GM19023 (cell line): ENCODE measurements around the gene RBFOX2.
"Not testable (repeated sequence)": the region's sequence is repeated elsewhere in the genome, so short reads cannot be mapped to it uniquely, and the experiment has no call there.

Experiments used
- ATAC-seq: cut with Tn5 transposase; IDR thresholded peaks from one replicate; pipeline ENCODE4 v1.9.1; 2021; ENCODE audit warnings: mild to moderate bottlenecking, moderate library complexity; ENCODE audit not compliant: unreplicated experiment

Gene RBFOX2

DNA sequence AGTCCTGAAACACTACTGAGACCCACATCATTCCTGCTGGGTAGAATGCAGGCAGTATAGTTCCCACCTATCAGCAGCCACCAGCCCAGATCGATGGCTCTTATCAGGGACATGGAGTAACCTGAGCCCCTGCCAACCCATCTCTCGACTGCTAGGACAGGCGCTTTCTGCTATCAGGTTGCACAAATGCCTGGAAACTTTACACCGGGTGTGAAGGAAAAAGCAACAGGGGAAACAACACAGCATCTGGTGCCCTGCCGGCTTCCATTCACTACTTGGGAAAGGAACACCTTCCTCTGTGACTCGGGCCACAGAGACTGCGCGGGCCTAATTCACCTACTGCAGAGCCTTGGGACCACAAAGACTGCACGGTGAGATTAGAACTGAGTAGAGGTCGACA is 18.5 kb downstream of the RBFOX2 start:
- no peak for ATAC-seq

DNA sequence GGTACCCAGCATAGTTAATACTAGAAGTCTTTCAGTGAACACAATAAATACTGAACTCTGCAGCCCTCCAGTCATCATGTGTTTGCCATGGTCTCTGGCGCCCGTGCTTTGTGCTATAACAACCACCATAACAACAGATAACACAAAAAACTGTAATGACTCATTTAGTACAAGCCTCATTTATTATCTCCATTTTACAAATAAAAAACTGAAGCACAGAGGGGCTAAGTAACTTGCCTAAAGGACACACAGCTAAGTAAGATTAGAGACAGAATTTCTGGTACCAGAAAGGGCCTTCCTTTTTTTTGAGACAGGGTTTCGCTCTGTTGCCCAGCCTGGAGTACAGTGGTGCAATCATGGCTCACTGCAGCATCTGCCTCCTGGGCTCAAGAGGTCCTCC is 19.5 kb downstream of the RBFOX2 start:
- ATAC-seq: no peak

DNA sequence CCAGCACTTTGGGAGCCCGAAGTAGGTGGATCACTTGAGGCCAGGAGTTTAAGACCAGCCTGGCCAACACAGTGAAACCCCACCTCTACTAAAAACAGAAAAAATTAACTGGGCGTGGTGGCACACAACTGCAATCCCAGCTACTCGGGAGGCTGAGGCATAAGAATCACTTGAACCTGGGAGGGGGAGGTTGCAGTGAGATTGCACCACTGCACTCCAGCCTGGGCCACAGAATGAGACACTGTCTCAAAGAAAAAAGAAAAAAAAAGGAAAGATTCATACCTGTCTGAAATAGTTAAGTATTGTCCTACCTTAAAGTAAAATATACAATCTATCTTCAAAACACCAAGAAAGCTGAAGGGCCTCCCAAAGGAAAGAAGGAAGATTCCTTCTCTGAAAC is 20.1 kb downstream of the RBFOX2 start:
- no peak for ATAC-seq

DNA sequence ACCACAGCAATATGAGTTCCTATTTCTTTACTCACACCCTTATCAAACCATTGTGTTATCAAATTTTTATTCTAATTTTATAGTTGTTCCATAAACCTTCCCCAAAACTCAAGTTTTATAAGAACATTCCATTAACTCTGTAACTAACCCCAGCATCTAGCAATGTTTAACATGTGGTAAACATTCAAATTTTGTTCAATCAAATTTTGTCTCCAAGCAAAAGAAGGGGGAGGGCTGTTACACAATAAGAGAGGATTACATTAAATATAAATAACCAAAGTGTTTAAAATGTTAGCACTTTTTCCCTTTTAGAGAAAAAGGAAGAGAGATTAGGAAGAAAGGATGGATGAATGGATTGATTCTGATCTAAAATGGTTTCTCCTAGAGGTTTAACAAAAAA is 20.5 kb downstream of the RBFOX2 start:
- ATAC-seq: no peak

DNA sequence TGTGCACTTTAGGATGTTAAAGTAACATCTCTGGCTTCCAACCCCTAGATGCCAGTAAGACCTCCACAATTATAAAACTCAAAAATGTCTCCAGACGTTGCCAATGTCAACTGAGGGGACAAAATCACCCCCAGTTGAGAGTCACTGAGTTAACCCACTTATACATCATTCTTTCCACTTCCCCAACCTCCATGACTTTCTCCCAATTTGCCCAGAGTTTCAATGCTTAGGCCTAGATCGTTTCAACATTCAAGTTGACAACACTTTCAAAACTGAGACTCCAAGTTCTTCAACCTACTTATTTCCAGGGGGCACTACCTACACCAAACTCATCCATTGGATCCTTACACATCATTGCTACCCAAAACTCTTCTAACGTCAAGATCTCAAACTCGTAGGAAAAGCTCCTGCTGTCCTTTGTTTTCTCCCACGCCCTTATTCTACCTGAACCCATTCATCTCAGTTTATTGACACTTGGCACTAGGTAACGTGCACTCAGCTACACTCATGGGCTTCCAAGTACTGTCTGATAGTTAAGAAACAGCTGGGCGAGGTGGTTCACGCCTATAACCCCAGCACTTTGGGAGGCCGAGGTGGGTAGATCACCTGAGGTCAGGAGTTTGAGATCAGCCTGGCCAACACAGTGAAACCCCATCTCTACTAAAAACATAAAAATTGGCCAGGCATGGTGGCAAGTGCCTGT is 24.5 kb downstream of the RBFOX2 start:
- no peak for ATAC-seq

DNA sequence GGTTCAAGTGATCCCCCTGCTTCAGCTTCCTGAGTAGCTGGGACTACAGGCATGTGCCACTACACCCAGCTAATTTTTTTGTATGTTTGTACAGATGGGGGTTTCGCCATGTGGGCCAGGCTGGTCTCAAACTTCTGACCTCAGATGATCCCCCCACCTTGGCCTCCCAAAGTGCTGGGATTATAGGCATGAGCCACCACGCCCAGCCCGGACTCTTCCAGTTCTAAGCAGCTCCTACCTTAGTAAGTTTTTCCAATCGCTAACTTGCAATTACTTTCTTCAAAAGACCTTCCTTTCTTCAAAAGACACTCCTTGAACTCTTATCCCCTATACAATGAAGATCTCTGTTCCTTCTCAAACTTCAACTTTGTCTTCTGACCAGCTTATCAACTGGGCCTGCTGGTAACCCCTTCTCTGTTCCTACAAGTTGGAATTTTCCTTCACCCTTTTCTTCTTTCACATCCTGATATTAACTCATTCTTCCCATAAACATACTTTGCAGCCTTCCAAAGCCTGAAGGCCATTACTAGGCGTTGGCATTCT is 25.8 kb downstream of the RBFOX2 start:
- no peak for ATAC-seq

DNA sequence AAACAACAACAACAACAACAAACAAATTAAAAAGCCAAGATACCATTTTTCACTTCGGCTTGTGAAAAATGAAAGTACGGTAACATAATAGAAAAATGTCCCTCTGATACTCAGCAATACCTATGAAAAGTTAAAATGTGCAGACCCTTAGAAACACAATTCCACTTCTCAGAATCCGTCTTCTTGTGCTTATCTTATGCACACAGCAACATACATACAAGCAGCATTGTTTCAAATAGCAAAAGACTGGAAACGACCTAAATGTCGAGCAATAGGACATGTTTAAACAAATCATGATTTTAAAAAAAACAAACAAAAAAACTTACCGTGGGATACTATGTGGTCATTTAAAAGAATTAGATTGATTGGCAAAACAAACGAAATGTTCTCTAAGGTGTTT is 26.5 kb downstream of the RBFOX2 start:
- no peak for ATAC-seq

DNA sequence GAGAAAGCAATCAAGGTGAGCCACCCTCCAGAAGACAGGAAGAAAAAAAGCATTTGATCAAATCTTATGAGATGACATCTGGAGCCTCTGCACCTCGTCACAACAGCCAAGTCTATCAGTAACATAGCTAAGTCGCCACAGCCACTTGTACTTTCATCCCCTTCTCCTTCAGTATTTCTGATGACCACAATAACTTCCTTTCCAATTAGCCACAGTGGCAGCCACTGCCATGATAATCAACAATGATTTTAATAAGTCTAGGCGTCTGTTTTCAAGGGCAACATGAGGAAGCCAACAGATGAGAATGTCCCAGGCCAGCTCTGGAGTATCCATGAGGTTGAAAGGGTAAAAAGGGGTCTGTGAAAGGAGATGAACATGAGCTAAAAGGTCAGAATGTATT is 29.9 kb downstream of the RBFOX2 start:
- no peak for ATAC-seq

DNA sequence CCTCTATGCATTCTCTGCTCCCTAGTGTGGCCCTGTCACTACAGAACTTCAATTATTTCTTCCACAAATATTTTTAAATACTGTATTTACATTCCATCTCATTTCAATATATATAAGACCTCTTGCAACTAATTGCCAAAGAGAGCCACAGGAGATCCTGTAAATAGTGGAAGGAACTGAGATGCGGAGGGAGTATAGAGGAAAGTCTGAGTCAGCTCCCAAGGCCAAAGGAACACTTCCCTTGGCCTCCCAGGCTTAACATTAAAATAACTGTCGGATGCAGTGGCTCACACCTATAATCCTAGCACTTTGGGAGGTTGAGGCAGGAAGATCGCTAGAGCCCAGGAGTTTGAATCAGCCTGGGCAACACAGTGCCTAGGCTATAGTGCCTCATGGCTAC is 31.2 kb downstream of the RBFOX2 start:
- ATAC-seq: no peak

DNA sequence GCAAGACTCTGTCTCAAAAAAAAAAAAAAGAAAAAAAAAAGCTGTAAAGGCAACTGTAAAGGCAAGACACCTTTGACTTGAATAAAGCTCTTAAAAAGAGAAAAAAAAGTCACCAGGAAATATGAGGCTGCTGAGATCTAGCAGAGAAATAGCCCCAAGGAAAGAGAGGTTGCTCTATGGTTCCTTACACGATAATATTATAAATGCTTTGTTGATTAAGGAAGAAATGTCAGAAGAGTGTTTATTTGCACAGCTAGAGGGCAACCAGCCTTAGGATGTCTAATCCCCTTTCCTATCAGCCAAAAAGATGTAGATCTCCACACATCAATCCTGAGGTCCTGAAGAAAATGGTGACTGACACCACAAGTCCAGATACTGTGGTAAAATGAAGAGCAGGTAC is 32.0 kb downstream of the RBFOX2 start:
- no peak for ATAC-seq

DNA sequence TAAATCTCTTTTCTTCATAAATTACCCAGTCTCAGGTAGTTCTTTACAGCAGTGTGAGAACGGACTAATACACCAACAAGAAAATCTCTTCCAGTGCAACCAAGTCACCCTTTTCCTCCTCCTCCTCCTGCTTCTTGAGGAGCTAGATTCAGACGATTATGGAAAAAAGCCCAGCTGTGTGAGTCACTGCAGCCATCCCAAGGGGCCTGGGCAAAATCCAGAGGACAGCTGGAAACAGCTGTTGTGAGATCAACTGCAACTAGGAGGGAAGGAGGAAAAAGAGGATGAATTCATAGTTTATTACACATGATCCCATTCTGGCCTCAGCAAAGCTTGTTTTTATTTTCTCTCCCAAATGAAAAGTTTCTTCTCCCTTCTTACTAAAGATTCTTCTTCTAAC is 32.9 kb downstream of the RBFOX2 start:
- ATAC-seq: no peak

DNA sequence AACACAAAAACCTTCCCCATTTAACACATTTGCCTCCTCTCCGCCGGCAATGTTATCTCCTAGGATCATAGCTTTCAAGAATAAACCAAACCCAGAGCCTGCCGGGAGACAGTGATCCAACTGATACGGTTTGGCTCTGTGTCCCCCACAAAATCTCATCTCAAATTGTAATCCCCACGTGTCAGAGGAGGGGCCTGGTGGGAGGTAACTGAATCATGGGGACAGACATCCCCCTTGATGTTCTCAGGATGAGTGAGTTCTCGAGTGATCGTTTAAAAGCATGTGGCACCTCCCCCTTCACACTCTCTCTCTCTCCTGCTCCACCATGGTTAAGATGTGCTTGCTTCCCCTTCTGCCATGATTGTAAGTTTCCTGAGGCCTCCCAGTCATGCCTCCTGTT is 33.3 kb downstream of the RBFOX2 start:
- ATAC-seq: no peak

DNA sequence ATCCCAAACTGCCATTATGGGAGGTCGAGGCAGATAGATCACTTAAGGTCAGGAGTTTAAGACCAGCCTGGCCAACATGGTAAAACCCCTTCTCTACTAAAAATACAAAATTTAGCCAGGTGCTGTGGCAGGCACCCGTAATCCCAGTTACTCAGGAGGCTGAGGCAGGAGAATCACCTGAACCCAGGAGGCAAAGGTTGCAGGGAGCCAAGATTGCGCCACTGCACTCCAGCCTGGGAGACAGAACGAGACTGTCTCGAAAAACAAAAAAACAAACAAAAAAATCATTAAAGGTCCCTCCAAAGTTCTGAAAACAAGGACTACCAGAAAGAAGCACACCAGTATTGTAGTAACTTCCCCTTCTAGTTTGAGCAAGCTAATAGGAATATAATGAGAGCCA is 34.9 kb downstream of the RBFOX2 start:
- not testable (repeated sequence) for ATAC-seq

DNA sequence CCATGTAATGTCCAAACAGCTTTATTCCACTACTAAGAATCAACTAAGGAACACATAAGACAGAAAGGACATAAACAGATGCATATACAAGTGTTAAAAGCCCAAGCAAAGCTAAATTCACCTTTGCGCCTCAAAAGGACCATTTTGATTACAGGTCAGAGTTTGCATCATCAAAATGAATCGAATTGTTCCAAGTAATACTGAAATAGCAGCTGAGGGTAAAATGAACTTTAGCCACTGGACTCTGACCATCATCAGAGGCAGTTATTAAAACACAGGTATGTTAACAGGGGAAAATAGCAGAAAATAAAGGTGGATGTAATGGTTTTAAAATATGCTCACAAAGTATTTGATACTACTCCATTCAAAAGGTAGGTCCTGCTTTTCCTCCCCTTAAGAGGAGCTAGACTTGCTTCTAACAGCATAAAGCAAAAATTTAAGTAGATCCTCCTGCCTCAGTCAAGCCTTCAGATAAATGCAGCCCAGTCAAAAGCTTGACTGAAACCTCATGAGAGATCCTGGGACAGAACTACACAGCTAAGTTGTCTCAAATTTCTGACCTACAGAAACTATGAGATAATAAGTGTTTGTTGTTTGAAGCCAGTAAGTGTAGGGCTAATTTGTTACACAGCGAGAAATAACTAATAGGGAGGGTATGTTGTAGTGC is 35.4 kb downstream of the RBFOX2 start:
- no peak for ATAC-seq

DNA sequence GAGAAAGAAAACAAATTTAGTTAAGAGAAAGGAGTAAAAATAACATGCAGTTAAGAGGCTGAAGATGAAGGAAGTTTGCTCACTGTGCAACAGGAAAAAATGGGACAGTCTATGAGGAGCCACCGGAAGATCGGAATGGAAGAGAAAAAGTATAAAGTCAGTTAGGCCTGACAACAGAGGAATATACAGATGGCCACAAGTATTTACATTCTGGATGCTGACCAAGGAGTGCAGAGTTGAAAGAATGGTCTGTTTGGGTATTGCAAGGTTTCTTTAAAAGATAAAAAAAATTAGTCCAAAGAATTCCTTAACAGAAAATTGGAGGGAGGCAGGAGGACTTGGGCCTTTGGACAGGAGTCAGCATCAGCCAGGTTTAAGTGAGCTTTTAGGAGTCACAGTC is 37.5 kb downstream of the RBFOX2 start:
- ATAC-seq: no peak

DNA sequence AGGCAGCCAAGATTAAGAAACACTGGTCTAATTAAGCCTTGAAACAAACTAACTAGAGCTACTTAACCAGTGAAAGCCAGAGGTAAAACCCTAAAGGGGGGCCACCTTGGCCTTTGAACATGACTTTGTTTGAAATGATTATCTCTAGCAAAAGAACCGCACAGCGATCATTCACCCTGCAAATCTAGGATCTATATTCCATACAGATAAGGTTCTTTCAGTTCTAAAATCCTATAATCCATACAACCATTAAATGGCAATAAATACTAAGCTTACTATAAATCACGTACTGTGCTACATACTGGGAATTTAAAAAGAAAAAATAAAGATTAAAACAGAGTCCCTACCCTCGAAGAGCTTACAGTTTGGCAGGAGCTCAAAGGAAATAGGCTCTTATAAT is 40.6 kb downstream of the RBFOX2 start:
- no peak for ATAC-seq

DNA sequence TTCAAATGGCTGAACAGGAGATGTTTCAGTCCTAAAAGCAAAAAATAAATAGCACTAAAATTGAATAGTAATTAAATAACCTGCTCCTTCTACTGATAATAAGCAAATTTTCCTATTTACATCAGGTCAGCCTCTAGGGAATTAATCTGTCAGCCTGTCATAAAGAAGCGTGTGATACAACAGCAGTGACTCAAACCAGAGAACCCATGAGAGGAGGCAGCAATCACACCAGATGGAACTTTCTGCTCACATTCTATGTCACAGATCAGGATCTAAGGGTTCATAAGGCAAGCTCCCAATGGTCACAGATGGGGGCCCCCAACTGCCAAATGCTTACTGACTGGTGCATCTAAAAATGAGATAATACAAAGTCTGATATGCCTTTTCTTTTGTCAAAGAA is 41.1 kb downstream of the RBFOX2 start:
- ATAC-seq: no peak

DNA sequence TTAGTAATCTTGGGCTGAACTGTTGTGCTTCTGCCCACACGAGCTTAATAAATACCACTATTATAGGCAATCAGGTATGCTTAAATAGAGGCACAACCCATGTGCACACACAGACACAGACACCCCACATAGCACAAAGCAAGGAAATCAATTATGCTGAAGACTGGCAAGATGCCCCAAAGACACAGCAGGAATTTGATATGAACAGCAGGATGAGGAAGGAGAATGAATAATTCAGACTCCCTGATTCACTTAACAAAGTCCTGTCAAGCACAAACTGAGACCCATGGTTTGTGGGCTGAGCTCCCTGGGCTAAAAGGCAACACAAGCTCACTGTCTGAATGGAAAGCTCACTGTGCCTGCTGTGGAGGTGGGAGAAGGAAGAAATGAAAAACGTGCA is 42.5 kb downstream of the RBFOX2 start:
- ATAC-seq: no peak

DNA sequence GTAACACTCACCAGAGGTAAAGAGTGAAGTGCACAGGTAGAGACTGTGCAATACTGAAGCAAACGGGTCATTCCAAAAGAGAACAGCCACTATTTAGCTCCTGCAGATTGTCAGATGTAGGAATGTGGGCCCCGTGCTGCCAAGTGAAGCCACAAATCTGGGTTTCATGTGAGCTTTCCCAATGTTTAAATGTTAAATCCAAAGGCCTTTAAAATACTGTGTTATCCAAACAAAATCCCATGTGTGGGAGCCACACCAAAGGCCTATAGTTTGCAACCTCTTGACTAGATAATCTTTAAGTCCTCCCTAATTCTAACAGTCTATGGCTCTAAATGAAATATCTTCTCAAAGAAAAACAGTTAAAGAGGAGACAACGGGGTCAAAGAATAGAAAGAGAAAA is 43.3 kb downstream of the RBFOX2 start:
- no peak for ATAC-seq

DNA sequence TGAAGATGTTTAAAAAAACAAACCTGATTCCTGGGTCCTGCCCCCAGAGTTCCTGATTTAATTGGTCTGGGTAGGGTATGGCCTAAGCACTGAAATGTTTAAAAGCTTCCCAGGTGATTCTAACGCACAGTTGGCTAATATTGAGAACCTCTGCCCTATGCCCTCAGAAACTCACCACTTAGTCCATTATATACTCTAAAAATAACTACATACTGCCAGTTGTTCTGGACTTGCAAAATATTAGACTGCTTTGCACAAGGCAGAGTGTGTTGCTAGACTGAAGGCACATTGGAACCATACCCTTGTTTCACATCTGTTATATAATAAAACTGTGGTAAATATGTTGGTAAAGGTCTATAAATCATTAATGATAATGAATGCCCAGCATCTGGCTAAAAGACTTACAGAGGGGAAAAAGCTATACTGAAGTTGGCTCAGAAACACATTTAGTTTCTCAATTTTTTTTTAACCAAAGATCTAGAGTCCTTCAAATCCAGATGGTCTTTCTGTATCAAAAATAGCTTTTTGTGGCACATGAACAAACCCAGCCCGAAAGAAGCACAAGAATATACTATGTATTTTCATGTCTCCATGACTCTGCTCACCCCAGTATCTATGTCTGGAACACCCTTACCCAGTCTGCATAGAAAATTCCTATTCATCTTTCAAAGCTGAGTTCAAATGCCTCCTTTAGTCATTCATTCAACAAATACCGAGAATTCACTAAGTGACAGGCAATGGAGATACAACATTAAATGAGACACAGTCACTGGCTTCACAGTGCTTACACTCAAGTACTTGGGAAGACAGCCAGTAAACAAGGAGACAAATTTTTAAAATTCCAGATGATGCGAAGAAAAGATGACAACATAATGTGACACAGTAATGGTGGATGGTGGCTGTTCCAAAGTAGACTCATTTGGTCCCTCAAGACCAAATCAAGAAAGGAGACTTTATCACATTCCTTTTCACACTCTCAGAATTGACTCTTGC is 44.1 kb downstream of the RBFOX2 start:
- ATAC-seq: no peak

DNA sequence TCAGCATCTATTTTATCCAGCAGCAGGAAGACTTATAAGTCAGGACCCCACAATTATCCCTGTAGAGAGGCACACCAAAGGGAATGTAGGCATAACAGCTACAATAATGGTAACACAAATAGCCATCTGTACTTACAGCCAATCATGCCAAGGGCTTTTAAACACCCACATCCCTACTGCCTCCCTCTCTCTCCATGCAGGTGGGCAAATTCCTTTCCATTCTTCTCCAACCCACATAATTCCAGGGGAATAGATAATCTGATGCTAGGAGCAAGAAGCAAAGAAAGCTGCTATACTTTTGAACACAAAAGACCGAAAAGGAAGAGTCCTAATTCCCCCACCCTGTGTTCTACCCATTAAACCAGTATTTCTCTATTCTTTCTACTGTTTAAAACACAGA is 46.7 kb downstream of the RBFOX2 start:
- no peak for ATAC-seq
